K562 (cell line): ENCODE results near the gene EHBP1. TPM values are rescaled to one million over a fixed set of nuclear protein-coding genes. Genes with fewer than 3 reads are reported as not detected.

Experiments
- BCLAF1 ChIP-seq, 2 experiments: fragments of 450-650 bp in 1 of 2; IDR thresholded peaks; 2 replicates each; pipeline ENCODE4 v1.6.1; 2011 to 2017; ENCODE audit warnings: low read depth in 2 of 2, antibody characterized with exemption in 1 of 2, borderline replicate concordance in 1 of 2, low read length in 1 of 2, mild to moderate bottlenecking in 1 of 2, mixed read lengths in 1 of 2; ENCODE audit not compliant: control insufficient read depth in 1 of 2
- BMI1 ChIP-seq: fragments of 150-350 bp; IDR thresholded peaks from 2 replicates; pipeline ENCODE4 v1.6.1; 2014; ENCODE audit warnings: low read length
- CBX8 ChIP-seq: fragments of 200-600 bp; sonication (generic); IDR thresholded peaks from 2 replicates; pipeline ENCODE4 v1.6.1; 2012; ENCODE audit warnings: borderline replicate concordance, mixed run types, low read depth, mild to moderate bottlenecking, moderate library complexity, mixed read lengths, low read length, control low read depth, inconsistent platforms; ENCODE audit not compliant: poor library complexity, severe bottlenecking; ENCODE audit errors: extremely low read depth
- CHD4 ChIP-seq: fragments of 200-600 bp; sonication (generic); IDR thresholded peaks from 3 replicates; pipeline ENCODE4 v1.6.1; 2012; ENCODE audit warnings: low read depth, mild to moderate bottlenecking, mixed read lengths, low read length, inconsistent platforms; ENCODE audit not compliant: insufficient read depth, insufficient replicate concordance, poor library complexity, severe bottlenecking
- DACH1 ChIP-seq: fragments of 450-650 bp; IDR thresholded peaks from 2 replicates; pipeline ENCODE4 v1.6.1; 2018; ENCODE audit not compliant: partially characterized antibody
- ESRRA ChIP-seq: fragments of 450-650 bp; IDR thresholded peaks from 2 replicates; pipeline ENCODE4 v1.6.1; 2014; ENCODE audit warnings: low read depth, mild to moderate bottlenecking, moderate library complexity, borderline replicate concordance
- EZH2 ChIP-seq: IDR thresholded peaks from 2 replicates; pipeline ENCODE4 v1.6.1; 2012; ENCODE audit warnings: low read depth, mild to moderate bottlenecking, inconsistent platforms, low read length, borderline replicate concordance
- FOSL1 ChIP-seq: fragments of 200-800 bp; sonication (Bioruptor generic); conservative IDR thresholded peaks from 2 replicates; pipeline ENCODE4 v1.6.1; 2016; ENCODE audit warnings: missing genetic modification characterization, missing compliant biosample characterization
- FOXK1 ChIP-seq: sonication (generic); formaldehyde crosslinking; IDR thresholded peaks from 2 replicates; pipeline ENCODE4 v1.8.0; 2022; ENCODE audit warnings: missing genetic modification reagents, mild to moderate bottlenecking, borderline replicate concordance
- HNRNPUL1 ChIP-seq: fragments of 200-400 bp; formaldehyde crosslinking; IDR thresholded peaks from 2 replicates; pipeline ENCODE4 v1.6.1; 2017; ENCODE audit warnings: low read length
- KLF10 ChIP-seq: fragments of 250-450 bp; sonication (Bioruptor Pico); IDR thresholded peaks from 2 replicates; pipeline ENCODE4 v1.6.1; 2021; ENCODE audit warnings: matching md5 sums
- MEF2A ChIP-seq: IDR thresholded peaks from 2 replicates; pipeline ENCODE4 v1.6.1; 2011; ENCODE audit warnings: low read depth, mild to moderate bottlenecking, low read length, moderate library complexity; ENCODE audit not compliant: control insufficient read depth
- MIER1 ChIP-seq: fragments of 450-650 bp; IDR thresholded peaks from 2 replicates; pipeline ENCODE4 v1.6.1; 2016; ENCODE audit warnings: antibody characterized with exemption, mild to moderate bottlenecking, low read depth
- PHF21A ChIP-seq: fragments of 450-650 bp; IDR thresholded peaks from 2 replicates; pipeline ENCODE4 v1.6.1; 2017; ENCODE audit warnings: low read depth, borderline replicate concordance
- PHF8 ChIP-seq: fragments of 200-600 bp; sonication (generic); IDR thresholded peaks from 2 replicates; pipeline ENCODE4 v1.6.1; 2012; ENCODE audit warnings: mixed run types, mild to moderate bottlenecking, inconsistent platforms, low read length, moderate library complexity, borderline replicate concordance
- SMAD2 ChIP-seq: fragments of 150-350 bp; IDR thresholded peaks from 2 replicates; pipeline ENCODE4 v1.6.1; 2014; ENCODE audit warnings: low read depth, mild to moderate bottlenecking, low read length
- SPI1 ChIP-seq: IDR thresholded peaks from 2 replicates; pipeline ENCODE4 v1.6.1; 2011; ENCODE audit warnings: low read depth, low read length, control low read depth, borderline replicate concordance
- TGIF2 ChIP-seq: sonication (generic); formaldehyde crosslinking; IDR thresholded peaks from 2 replicates; pipeline ENCODE4 v1.8.1; 2022; ENCODE audit warnings: mild to moderate bottlenecking, missing genetic modification reagents, moderate library complexity
- XRCC5 ChIP-seq: fragments of 200-400 bp; formaldehyde crosslinking; IDR thresholded peaks from 2 replicates; pipeline ENCODE4 v1.6.1; 2017; ENCODE audit warnings: low read depth, mild to moderate bottlenecking, low read length
- ZNF232 ChIP-seq: sonication (generic); formaldehyde crosslinking; IDR thresholded peaks from 2 replicates; pipeline ENCODE4 v1.8.0; 2022; ENCODE audit warnings: mild to moderate bottlenecking, missing genetic modification reagents
- ZNF311 ChIP-seq: fragments of 250-450 bp; sonication (Bioruptor Pico); IDR thresholded peaks from 2 replicates; pipeline ENCODE4 v1.4.0; 2020; ENCODE audit warnings: mild to moderate bottlenecking, moderate library complexity
- ZNF384 ChIP-seq: IDR thresholded peaks from 2 replicates; pipeline ENCODE4 v1.6.1; 2012; ENCODE audit warnings: low read depth, low read length, improper control_type of control experiment
- ZSCAN29 ChIP-seq: fragments of 450-650 bp; IDR thresholded peaks from 2 replicates; pipeline ENCODE4 v1.6.1; 2017
- polyA plus RNA-seq, 8 experiments: library from polyadenylated mRNA; depleted of rRNA in 4 of 8; stranded (reverse) in 5 of 8; unstranded in 3 of 8; fragments of >200 nt; fragmentation: Nextera tagmentation in 2 of 8; fragmentation: Illumina TruSeq in 1 of 8; extraction: Ambion mirVana in 2 of 8; extraction: Trizol in 1 of 8; gene quantifications; 2 replicates each; pipeline versions ENCODE4 v1.2.1 to v1.2.3, GENCODE V29; 2011 to 2014; ENCODE audit warnings: inconsistent platforms in 1 of 8, missing spikeins in 1 of 8
- total RNA-seq, 7 experiments: library from RNA; depleted of rRNA in 6 of 7; stranded (reverse); fragments of >200 nt in 6 of 7; fragmentation: Illumina TruSeq in 2 of 7; extraction: Trizol in 2 of 7; gene quantifications; 2 replicates each; pipeline versions ENCODE4 v1.2.1 to v1.2.3, GENCODE V29; 2011 to 2021; ENCODE audit warnings: low replicate concordance in 1 of 7
- TF ChIP-seq, protein P1 (sequence below): fragments of 250-450 bp; sonication (Bioruptor Pico); IDR thresholded peaks from 2 replicates; pipeline ENCODE4 v1.8.0; 2022; ENCODE audit warnings: inconsistent platforms
- TF ChIP-seq, protein P2 (sequence below), 2 experiments: fragments of 250-450 bp in 1 of 2; fragments of 450-650 bp in 1 of 2; sonication (Bioruptor Pico) in 1 of 2; IDR thresholded peaks; 2 replicates each; pipeline versions ENCODE4 v1.6.1 to v1.8.0; 2016 to 2021; ENCODE audit warnings: mild to moderate bottlenecking in 2 of 2, moderate library complexity in 2 of 2, missing compliant biosample characterization in 1 of 2, missing genetic modification characterization in 1 of 2

Gene EHBP1
- total and polyA plus RNA-seq, 9 of the 15 experiments (the other 6 are each of a cell fraction or from before 2014, with no cell fraction given) = 8.9 to 26.6 (median 19.3) TPM

GRCh38 chr2:63041592-63041991 is 336.1 kb downstream of the EHBP1 start (continued):
- TF ChIP-seq HNRNPUL1 (no peak), CHD4 (no peak), SMAD2 (no peak), ZNF232 (no peak), DACH1 (no peak), PHF21A (no peak), MIER1 (no peak), XRCC5 (no peak), SPI1 (no peak), ZNF311 (no peak), BMI1 (no peak), FOSL1 (tag) (no peak), ZNF384 (no peak), ZSCAN29 (no peak), MEF2A (no peak), TGIF2 (no peak), ESRRA (no peak), PHF8 (no peak), CBX8 (no peak), FOXK1 (CRISPR knock-in tag) (no peak), EZH2 (no peak), KLF10 (CRISPR knock-in tag) (no peak), BCLAF1 (IDR thresholded peaks at IDR 0.05; ENCODE audit: borderline replicate concordance in 1 of 2, control insufficient read depth in 1 of 2, low read depth in 2 of 2, low read length in 1 of 2) (no peak)
- TF ChIP-seq, protein P1, sequence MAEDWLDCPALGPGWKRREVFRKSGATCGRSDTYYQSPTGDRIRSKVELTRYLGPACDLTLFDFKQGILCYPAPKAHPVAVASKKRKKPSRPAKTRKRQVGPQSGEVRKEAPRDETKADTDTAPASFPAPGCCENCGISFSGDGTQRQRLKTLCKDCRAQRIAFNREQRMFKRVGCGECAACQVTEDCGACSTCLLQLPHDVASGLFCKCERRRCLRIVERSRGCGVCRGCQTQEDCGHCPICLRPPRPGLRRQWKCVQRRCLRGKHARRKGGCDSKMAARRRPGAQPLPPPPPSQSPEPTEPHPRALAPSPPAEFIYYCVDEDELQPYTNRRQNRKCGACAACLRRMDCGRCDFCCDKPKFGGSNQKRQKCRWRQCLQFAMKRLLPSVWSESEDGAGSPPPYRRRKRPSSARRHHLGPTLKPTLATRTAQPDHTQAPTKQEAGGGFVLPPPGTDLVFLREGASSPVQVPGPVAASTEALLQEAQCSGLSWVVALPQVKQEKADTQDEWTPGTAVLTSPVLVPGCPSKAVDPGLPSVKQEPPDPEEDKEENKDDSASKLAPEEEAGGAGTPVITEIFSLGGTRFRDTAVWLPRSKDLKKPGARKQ = no peak
- TF ChIP-seq, protein P2, sequence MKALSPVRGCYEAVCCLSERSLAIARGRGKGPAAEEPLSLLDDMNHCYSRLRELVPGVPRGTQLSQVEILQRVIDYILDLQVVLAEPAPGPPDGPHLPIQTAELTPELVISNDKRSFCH (CRISPR knock-in tag; IDR thresholded peaks at IDR 0.05) = no peak
- TF ChIP-seq, protein P2 (tag; IDR thresholded peaks at IDR 0.05) = 0 out of 2 replicates have a peak, but pooled peaks have one; percentile 25
